Measurements from ENCODE around the gene TMUB2.

DNA sequence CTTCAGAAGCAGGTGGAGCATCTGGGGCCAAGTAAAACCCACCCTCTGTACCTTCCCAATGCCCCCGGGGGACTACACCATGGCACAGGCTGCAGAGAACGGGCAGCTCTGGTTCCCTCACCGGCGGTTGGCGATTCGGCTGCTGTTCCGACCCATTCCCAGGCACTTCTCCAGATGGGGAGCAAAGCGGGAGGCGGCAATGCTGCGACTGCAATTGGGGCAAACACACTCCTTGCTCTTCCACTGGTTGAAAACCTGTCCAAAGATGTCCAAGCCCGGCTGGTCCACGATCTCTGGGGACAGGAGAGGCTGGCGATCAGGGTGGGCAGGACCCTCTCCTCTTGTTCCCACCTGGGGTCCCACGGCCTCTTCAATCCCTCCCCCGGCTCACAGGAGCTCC is 10.3 kb downstream of the TMUB2 start:
- TF ChIP-seq POLR2A (IDR thresholded peaks at IDR 0.05) (no peak), CTCF (IDR thresholded peaks at IDR 0.05) (no peak)
